Measurements from ENCODE around the gene TSKS.
A peak's percentile ranks its signal among the peaks of the same experiment; 100 is the strongest.

TSKS gene

GRCh38 chr19:49763230-49763629, at the start of gene TSKS:
TSS of gene TSKS (minus strand) at chr19:49763306. CDS start at chr19:49763247, 59 bp downstream.
- H3K4me3 ChIP-seq (replicated peaks; ENCODE audit: low read depth, low read length), result no peak within 1 kb of the TSS
- no peak for TF ChIP-seq CTCF (IDR thresholded peaks at IDR 0.05; ENCODE audit: low read depth, low read length, missing control alignments)
- no peak for DNase-seq (ENCODE audit: extremely low read depth, low read depth)

- DNase-seq (ENCODE audit: extremely low read depth, low read depth), result no peak
- TF ChIP-seq CTCF (IDR thresholded peaks at IDR 0.05; ENCODE audit: low read depth, low read length, missing control alignments), result no peak
- peak overlapping the region; percentile 56 for H3K4me3 ChIP-seq (replicated peaks; ENCODE audit: low read depth, low read length)
These were observed 49.4 kb upstream of the TSKS start for GRCh38 chr19:49812452-49812996.

GRCh38 chr19:49811328-49811727, 48.2 kb upstream of the TSKS start:
- DNase-seq (ENCODE audit: extremely low read depth, low read depth), result no peak
- H3K4me3 ChIP-seq (replicated peaks; ENCODE audit: low read depth, low read length), result no peak overlapping the region
- TF ChIP-seq CTCF (IDR thresholded peaks at IDR 0.05; ENCODE audit: low read depth, low read length, missing control alignments), result no peak

- no peak for DNase-seq (ENCODE audit: extremely low read depth, low read depth)
These were observed 46.9 kb upstream of the TSKS start for GRCh38 chr19:49809941-49810389.

GRCh38 chr19:49809160-49809940, 46.2 kb upstream of the TSKS start:
- no peak for DNase-seq (ENCODE audit: extremely low read depth, low read depth)
- no peak for TF ChIP-seq CTCF (IDR thresholded peaks at IDR 0.05; ENCODE audit: low read depth, low read length, missing control alignments)
- H3K4me3 ChIP-seq (replicated peaks; ENCODE audit: low read depth, low read length), result peak overlapping the region; percentile 49

More at GRCh38 chr19:49809941-49810389, 46.9 kb upstream of the TSKS start:
- no peak for TF ChIP-seq CTCF (IDR thresholded peaks at IDR 0.05; ENCODE audit: low read depth, low read length, missing control alignments)
- peak overlapping the region; percentile 49 for H3K4me3 ChIP-seq (replicated peaks; ENCODE audit: low read depth, low read length)

- H3K4me3 ChIP-seq (replicated peaks; ENCODE audit: low read depth, low read length), result peak overlapping the region; percentile 49
- no peak for TF ChIP-seq CTCF (IDR thresholded peaks at IDR 0.05; ENCODE audit: low read depth, low read length, missing control alignments)
- DNase-seq (ENCODE audit: extremely low read depth, low read depth), result no peak
These were observed 45.6 kb upstream of the TSKS start for GRCh38 chr19:49808711-49809159.

All from HFF-Myc (cell line).